Rectal smooth muscle tissue (tissue), 1 donor: ENCODE data around the gene CPXM2.
A peak's percentile ranks its signal among the peaks of the same experiment; 100 is the strongest.

Experiments
- H3K27ac ChIP-seq: one replicate; pipeline ENCODE4 v1.7.0; 2013; ENCODE audit warnings: low read depth, low read length, inconsistent platforms
- H3K27me3 ChIP-seq: one replicate; pipeline ENCODE4 v1.7.0; 2013; ENCODE audit warnings: low read length; ENCODE audit not compliant: control insufficient read depth, insufficient read depth
- H3K36me3 ChIP-seq: one replicate; pipeline ENCODE4 v1.7.0; 2013; ENCODE audit warnings: low read length; ENCODE audit not compliant: control insufficient read depth, insufficient read depth
- H3K4me1 ChIP-seq: one replicate; pipeline ENCODE4 v1.7.0; 2013; ENCODE audit warnings: low read length; ENCODE audit not compliant: control insufficient read depth, insufficient read depth
- H3K4me3 ChIP-seq: one replicate; pipeline ENCODE4 v1.7.0; 2013; ENCODE audit warnings: low read length
- H3K9ac ChIP-seq: one replicate; pipeline ENCODE4 v1.7.0; 2013; ENCODE audit warnings: low read length

CPXM2 gene

GRCh38 chr10:123891144-123892071 lies at the start of gene CPXM2:
Gene CPXM2 (minus strand): TSS chr10:123891807. CDS start chr10:123891659, 148 bp downstream.
- Histone ChIP-seq H3K27me3 (no peaks in the 10 kb centered on the region), H3K4me3 (peak within 1 kb of the TSS; percentile 68), H3K4me1 (peaks cover 22% of the 10 kb centered on the region), H3K36me3 (no peaks in the 10 kb centered on the region), H3K9ac (peak within 1 kb of the TSS; percentile 64), H3K27ac (peak within 1 kb of the TSS; percentile 95)

GRCh38 chr10:123939591-123939990 lies 48.0 kb upstream of the CPXM2 start:
- no peak overlapping the region for H3K9ac ChIP-seq
- no peaks in the 10 kb centered on the region for H3K36me3 ChIP-seq
- no peak overlapping the region for H3K27ac ChIP-seq
- H3K27me3 ChIP-seq = no peaks in the 10 kb centered on the region
- H3K4me3 ChIP-seq = no peak overlapping the region
- no peaks in the 10 kb centered on the region for H3K4me1 ChIP-seq

GRCh38 chr10:123938890-123939289 lies 47.3 kb upstream of the CPXM2 start:
- Histone ChIP-seq H3K9ac (no peak overlapping the region), H3K4me3 (no peak overlapping the region), H3K36me3 (no peaks in the 10 kb centered on the region), H3K27ac (no peak overlapping the region), H3K27me3 (no peaks in the 10 kb centered on the region), H3K4me1 (no peaks in the 10 kb centered on the region)

- no peak overlapping the region for H3K9ac ChIP-seq
- H3K4me3 ChIP-seq = no peak overlapping the region
- H3K27me3 ChIP-seq = no peaks in the 10 kb centered on the region
- H3K27ac ChIP-seq = no peak overlapping the region
- H3K4me1 ChIP-seq = no peaks in the 10 kb centered on the region
- H3K36me3 ChIP-seq = no peaks in the 10 kb centered on the region
These were observed 44.8 kb upstream of the CPXM2 start for GRCh38 chr10:123936426-123936825.

GRCh38 chr10:123935680-123936079 lies 44.1 kb upstream of the CPXM2 start:
- no peaks in the 10 kb centered on the region for H3K36me3 ChIP-seq
- no peak overlapping the region for H3K27ac ChIP-seq
- no peaks in the 10 kb centered on the region for H3K27me3 ChIP-seq
- H3K9ac ChIP-seq = no peak overlapping the region
- H3K4me1 ChIP-seq = no peaks in the 10 kb centered on the region
- no peak overlapping the region for H3K4me3 ChIP-seq

GRCh38 chr10:123934846-123935245 lies 43.2 kb upstream of the CPXM2 start:
- Histone ChIP-seq H3K27ac (no peak overlapping the region), H3K4me1 (no peaks in the 10 kb centered on the region), H3K9ac (no peak overlapping the region), H3K36me3 (no peaks in the 10 kb centered on the region), H3K27me3 (no peaks in the 10 kb centered on the region), H3K4me3 (no peak overlapping the region)

- Histone ChIP-seq H3K4me1 (no peaks in the 10 kb centered on the region), H3K4me3 (no peak overlapping the region), H3K36me3 (no peaks in the 10 kb centered on the region), H3K27ac (peak overlapping the region; percentile 11), H3K9ac (no peak overlapping the region), H3K27me3 (no peaks in the 10 kb centered on the region)
These were observed 38.9 kb upstream of the CPXM2 start for GRCh38 chr10:123930340-123931001.

GRCh38 chr10:123929791-123930190 lies 38.2 kb upstream of the CPXM2 start:
- no peaks in the 10 kb centered on the region for H3K27me3 ChIP-seq
- no peaks in the 10 kb centered on the region for H3K4me1 ChIP-seq
- H3K27ac ChIP-seq = peak overlapping the region; percentile 11
- no peaks in the 10 kb centered on the region for H3K36me3 ChIP-seq
- no peak overlapping the region for H3K9ac ChIP-seq
- H3K4me3 ChIP-seq = no peak overlapping the region

- Histone ChIP-seq H3K4me1 (no peaks in the 10 kb centered on the region), H3K36me3 (no peaks in the 10 kb centered on the region), H3K27ac (no peak overlapping the region), H3K27me3 (no peaks in the 10 kb centered on the region), H3K4me3 (no peak overlapping the region), H3K9ac (no peak overlapping the region)
These were observed 36.8 kb upstream of the CPXM2 start for GRCh38 chr10:123928427-123928826.

GRCh38 chr10:123926401-123927264 lies 35.0 kb upstream of the CPXM2 start:
- no peaks in the 10 kb centered on the region for H3K27me3 ChIP-seq
- no peaks in the 10 kb centered on the region for H3K36me3 ChIP-seq
- no peaks in the 10 kb centered on the region for H3K4me1 ChIP-seq
- H3K4me3 ChIP-seq = no peak overlapping the region
- H3K27ac ChIP-seq = no peak overlapping the region
- no peak overlapping the region for H3K9ac ChIP-seq

- Histone ChIP-seq H3K9ac (no peak overlapping the region), H3K27ac (no peak overlapping the region), H3K27me3 (no peaks in the 10 kb centered on the region), H3K4me3 (no peak overlapping the region), H3K36me3 (no peaks in the 10 kb centered on the region), H3K4me1 (no peaks in the 10 kb centered on the region)
These were observed 30.5 kb upstream of the CPXM2 start for GRCh38 chr10:123922126-123922525.

GRCh38 chr10:123916775-123917174 lies 25.2 kb upstream of the CPXM2 start:
- Histone ChIP-seq H3K27ac (no peak overlapping the region), H3K36me3 (no peaks in the 10 kb centered on the region), H3K4me1 (peaks cover 11% of the 10 kb centered on the region), H3K27me3 (no peaks in the 10 kb centered on the region), H3K4me3 (no peak overlapping the region), H3K9ac (no peak overlapping the region)
